Camera-type eye (tissue), 1 donor: ENCODE results near the gene ABCG5. TPM values are rescaled to one million over a fixed set of nuclear protein-coding genes. Genes with fewer than 3 reads are reported as not detected.

Experiments
- total RNA-seq: library from RNA; depleted of rRNA; stranded (reverse); fragments of >200 nt; gene quantifications from one replicate; pipeline ENCODE4 v1.2.3, GENCODE V29; 2014

ABCG5 gene
- total RNA-seq = 0.27 TPM

GRCh38 chr2:43838560-43839267, at the start of gene ABCG5, which contains the start of gene ABCG8:
Gene ABCG5, minus strand, starts transcription at chr2:43838839. Its CDS starts 160 bp downstream, at chr2:43838679.
Gene ABCG8, plus strand, starts transcription at chr2:43838971. Its CDS starts 83 bp downstream, at chr2:43839054.

GRCh38 chr2:43773876-43774613, 64.6 kb downstream of the ABCG5 start, which contains the start of gene DYNC2LI1:
Gene DYNC2LI1, plus strand, starts transcription at chr2:43774039. Its CDS starts 100 bp downstream, at chr2:43774139.

Other genes starting within 250 kb of the ABCG5 start
- 65.4 TPM for gene THADA, start 242.8 kb downstream of the ABCG5 start, total RNA-seq
- 36.6 TPM for gene PLEKHH2, start 201.6 kb downstream of the ABCG5 start, total RNA-seq
- 1.3 TPM for gene C1GALT1C1L, start 162.4 kb downstream of the ABCG5 start, total RNA-seq
- 65.7 TPM for gene DYNC2LI1, start 64.8 kb downstream of the ABCG5 start, total RNA-seq
- 0.27 TPM for gene ABCG8, start 132 bp upstream of the ABCG5 start, total RNA-seq
- gene LRPPRC, start 157.2 kb upstream of the ABCG5 start, total RNA-seq = 109 TPM